Activated CD8-positive, alpha-beta memory T cell treated with anti-CD3 and anti-CD28 coated beads for 48 hours (primary cell): ENCODE measurements around the gene DOK7.
"Not testable (repeated sequence)": the region's sequence is repeated elsewhere in the genome, so short reads cannot be mapped to it uniquely, and the experiment has no call there.

Experiments used
- DNase-seq, 3 experiments: peaks; one replicate each; pipeline ENCODE4 v3.0.0-alpha.2; 2020; ENCODE audit warnings: low read depth in 2 of 3, low spot score in 2 of 3

Gene DOK7

GRCh38 chr4:3531318-3531878 is 68.3 kb downstream of the DOK7 start:
- no peak for DNase-seq

- DNase-seq, result peak; percentile 74 to 81 (median 77)
Measured at GRCh38 chr4:3531879-3532750, 69.0 kb downstream of the DOK7 start, which contains the start of gene LRPAP1. TSS of gene LRPAP1 (minus strand) at chr4:3532422. CDS start at chr4:3532412, 10 bp downstream.

- DNase-seq, result no peak
Measured at GRCh38 chr4:3532751-3533422, 69.8 kb downstream of the DOK7 start.

GRCh38 chr4:3533423-3533820 is 70.3 kb downstream of the DOK7 start:
- DNase-seq, result no peak

- not testable (repeated sequence) for DNase-seq
Measured at GRCh38 chr4:3535812-3536211, 72.7 kb downstream of the DOK7 start.

- not testable (repeated sequence) for DNase-seq
Measured at GRCh38 chr4:3538906-3539305, 75.8 kb downstream of the DOK7 start.

GRCh38 chr4:3543415-3543814 is 80.3 kb downstream of the DOK7 start:
- not testable (repeated sequence) for DNase-seq
